Tongue (tissue), 2 donors: ENCODE data around the gene CAPN15. TPM values are rescaled to one million over a fixed set of nuclear protein-coding genes. Genes with fewer than 3 reads are reported as not detected.
"Not testable (repeated sequence)": the region's sequence is repeated elsewhere in the genome, so short reads cannot be mapped to it uniquely, and the experiment has no call there.

Experiments used
- DNase-seq: peaks from one replicate; pipeline ENCODE4 v3.0.0-alpha.2; 2015
- total RNA-seq: library from RNA; depleted of rRNA; stranded (reverse); fragments of >200 nt; gene quantifications from one replicate; pipeline ENCODE4 v1.2.3, GENCODE V29; 2014

CAPN15 gene
- total RNA-seq, 1 donor from 2014 or later, result 23.7 TPM

DNA sequence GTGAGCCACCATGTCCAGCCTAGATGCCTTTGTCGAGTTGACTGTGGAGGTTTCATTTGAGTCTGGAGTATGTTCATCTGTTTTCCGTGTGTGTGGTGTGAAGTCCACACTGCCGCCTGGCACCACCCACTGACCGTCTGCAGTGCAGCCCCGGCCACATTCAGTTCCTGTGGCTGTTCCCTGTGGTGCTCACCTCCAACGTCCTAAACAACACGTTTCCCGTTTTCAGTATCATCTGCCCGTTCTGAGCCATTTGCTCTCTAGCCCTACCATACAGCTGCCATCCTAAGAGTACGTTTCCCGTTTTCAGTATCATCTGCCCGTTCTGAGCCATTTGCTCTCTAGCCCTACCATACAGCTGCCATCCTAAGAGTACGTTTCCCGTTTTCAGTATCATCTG, 20.0 kb upstream of the CAPN15 start:
- not testable (repeated sequence) for DNase-seq

GRCh38 chr16:507996-508395, 19.5 kb upstream of the CAPN15 start:
- DNase-seq, result no peak

DNA sequence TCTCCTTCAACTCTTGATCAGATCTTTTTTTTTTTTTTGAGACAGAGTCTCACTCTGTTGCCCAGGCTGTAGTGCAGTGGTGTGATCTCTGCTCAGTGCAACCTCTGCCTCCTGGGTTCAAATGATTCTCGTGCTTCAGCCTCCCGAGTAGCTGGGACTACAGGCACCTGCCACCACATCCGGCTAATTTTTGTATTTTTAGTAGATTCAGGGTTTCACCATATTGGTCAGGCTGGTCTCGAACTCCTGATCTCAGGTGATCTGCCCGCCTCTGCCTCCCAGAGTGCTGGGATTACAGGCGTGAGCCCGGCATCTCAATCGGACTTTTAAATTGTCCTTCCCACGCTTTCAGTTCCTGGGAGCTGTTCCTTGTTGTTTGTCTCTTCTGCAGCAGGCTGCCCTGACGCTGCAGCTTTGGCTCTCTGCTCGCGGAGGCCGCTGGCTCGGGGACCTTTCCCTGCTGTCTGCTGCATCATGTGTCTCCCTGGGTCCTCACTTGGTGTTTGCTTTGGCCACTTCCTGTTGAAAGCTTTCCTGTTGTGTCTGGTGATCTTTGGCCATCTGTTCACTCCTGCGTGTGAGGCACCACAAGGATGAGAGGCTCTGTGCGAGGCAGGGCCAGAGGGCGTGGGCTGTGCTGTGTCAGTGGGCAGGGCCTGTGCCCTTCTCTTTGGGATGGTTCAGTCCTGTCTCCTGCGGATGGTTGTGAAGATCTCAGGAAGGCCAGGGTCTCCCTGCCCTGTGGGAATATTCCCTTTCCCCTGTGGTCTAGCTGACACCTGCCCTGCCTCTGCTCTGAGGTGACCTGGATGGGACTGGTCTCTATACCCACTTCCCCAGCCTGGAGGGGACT, 18.4 kb upstream of the CAPN15 start:
- peak; percentile 19 for DNase-seq

DNA sequence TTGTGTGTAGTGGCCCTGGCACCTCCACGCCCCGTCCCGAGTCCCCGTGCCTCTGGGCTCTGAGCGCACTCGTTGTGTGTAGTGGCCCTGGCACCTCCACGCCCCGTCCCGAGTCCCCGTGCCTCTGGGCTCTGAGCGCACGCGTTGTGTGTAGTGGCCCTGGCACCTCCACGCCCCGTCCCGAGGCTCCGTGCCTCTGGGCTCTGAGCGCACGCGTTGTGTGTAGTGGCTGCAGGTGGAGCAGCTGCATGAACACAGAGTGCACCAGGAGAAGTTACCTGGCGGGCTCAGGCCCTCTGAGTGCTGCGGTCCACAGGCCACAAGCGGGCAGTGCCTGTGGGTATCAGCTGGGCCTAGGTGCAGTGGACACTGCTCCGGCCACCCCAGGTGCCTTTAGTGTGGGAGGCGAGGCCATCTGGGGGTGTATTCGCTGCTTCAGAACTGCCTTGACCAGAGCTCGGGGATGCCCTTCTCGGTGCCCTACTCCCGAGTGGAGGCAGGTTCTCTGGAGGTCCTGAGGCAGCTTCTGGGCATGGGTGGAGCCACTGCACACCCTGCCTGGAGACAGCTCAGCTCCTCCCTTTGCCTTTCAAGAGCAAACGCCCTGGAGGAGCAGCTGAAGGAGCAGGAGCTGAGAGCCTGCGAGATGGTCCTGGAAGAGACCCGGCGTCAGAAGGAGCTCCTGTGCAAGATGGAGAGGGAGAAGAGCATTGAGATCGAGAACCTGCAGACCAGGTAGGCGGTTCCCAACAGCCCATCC, 17.3 kb upstream of the CAPN15 start:
- DNase-seq, result no peak

DNA sequence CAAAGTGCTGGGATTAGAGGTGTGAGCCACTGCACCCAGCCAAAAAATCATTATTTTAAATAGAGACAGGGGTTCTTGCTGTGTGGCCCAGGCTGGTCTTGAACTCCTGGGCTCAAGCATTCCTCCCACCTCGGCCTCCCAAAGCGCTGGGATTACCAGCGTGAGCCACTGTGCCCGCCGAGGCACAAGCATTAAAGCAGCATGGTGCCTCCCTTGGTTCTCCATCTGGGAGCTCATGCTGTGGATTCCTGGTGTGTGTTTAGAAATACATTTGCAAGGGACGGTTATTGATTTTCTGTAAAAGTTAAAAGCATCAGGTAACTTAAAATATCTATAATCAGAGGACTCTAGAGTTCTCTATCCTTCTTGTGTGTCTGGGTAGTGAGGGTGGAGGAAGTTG, 14.7 kb upstream of the CAPN15 start:
- no peak for DNase-seq

GRCh38 chr16:513950-514349, 13.6 kb upstream of the CAPN15 start:
- DNase-seq, result no peak

DNA sequence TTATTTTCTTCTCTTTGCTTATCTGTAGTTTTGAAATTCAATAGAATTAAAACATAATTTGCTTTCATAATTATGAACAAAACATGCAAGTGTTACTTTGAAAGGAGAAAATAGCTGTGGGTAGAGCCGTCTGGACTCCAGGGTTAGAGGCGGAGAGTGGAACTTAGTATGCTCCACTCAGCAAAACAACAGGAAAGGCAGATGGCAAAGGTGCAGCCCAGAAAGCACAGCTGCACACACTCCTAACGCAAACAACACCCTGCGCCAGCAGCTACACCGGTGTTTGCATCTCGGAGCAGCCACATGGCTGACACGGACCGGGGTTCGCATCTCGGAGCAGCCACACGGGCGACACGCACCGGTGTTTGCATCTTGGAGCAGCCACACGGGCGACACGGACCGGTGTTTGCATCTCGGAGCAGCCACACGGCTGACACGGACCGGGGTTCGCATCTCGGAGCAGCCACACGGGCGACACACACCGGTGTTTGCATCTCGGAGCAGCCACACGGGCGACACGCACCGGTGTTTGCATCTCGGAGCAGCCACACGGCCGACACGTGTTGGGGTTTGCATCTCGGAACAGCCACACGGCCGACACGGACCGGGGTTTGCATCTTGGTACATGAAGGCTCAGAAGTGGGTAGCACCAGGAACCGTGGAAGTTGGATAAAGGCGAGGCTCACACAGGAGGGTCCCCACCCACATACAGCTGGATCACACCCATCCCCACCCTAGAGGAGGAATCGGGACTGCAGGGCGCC, 12.2 kb upstream of the CAPN15 start:
- no peak for DNase-seq

DNA sequence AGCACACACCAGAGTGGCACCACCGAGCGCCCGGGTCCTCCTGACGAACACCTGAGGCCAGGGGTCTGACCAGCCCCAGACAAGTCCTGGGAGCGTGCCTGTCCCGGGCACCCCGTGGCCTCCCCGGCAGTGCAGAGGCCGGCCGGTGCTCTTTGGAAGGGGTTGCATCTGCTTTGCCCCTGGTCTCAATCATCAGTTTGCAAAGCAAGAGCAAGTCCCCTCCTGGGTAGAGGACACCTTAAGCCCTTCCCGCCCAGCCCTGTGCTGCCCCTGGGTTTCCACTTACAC, 11.6 kb upstream of the CAPN15 start:
- no peak for DNase-seq

GRCh38 chr16:516301-516700, 11.2 kb upstream of the CAPN15 start:
- no peak for DNase-seq

DNA sequence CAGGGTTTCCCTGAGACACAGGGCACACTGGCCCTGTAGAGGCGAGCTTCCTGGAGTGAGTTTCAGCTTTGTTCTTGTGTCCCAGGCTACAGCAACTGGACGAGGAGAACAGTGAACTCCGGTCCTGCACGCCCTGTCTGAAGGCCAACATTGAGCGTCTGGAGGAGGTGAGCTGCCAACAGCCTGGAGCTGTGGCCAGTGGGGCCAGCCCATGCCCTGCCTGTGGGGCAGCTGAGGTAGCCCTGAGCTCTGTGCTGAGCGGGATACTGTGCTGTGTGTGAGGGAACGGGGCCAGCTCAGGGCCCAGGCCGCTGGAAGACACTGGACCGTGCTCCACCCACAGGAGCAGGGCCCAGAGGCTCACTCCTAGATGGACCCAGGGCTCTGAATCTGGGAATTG, 8.7 kb upstream of the CAPN15 start:
- DNase-seq, result no peak

GRCh38 chr16:519425-519824, 8.1 kb upstream of the CAPN15 start:
- DNase-seq, result no peak

GRCh38 chr16:519841-520687, 7.4 kb upstream of the CAPN15 start:
- DNase-seq, result no peak

DNA sequence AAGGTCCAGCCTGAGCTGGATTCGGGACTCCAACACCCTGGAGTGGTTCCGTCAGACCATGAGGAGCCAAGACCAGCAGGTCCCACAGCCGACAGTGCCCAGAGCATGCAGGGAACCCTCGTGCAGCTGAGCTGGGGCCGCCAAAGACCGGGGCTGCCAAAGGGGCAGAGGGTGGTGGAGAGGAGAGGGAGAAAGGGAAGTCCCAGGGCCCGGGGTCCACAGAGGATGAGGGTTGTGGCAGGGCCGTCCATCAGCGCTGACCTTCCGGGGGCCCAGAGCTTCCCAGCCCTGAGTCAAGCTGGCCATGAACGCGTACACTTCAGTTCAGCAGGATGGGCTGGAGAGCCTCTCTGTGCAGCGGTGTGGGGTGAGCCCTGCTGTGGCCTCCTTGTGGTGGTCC, 6.7 kb upstream of the CAPN15 start:
- no peak for DNase-seq

DNA sequence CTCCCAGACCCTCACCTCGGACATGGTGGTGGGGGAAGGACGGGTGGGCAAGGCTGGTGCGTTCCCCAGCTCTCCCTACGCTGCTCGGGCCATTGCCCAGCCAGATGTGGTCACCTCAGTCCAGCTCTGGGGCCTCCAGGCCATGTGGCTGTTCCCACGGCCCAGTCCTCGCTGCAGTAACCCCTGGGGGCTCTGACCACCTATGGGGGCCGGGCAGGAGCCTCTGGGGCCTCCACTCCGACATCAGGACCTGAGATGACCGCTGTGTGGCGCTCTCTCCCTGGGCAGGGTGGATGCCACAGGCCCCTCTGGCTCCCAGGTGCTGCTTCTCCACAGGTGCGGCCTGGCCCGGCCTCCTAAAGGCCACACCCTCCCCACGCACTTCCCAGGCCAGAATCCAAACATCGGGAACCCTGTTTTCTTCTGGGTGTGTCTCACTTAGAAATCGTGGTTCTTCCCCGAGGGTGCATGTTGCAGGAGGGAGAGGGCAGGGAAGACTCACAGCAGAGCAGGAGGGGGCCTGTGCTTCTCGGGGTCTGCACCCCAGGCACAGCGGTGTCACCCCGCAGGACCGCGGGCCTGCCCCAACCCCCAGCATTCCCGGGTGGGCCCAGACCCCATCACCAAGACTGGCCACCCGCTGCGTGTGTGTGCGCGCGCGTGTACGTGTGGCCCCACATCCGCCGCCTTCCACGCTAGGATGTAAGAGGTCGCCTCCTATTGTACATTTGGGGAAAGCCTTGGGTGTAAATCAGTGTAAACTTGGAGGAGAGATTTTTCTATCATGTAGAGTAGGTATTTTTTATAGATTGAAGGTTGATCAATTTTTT, 5.9 kb upstream of the CAPN15 start:
- DNase-seq, result no peak

DNA sequence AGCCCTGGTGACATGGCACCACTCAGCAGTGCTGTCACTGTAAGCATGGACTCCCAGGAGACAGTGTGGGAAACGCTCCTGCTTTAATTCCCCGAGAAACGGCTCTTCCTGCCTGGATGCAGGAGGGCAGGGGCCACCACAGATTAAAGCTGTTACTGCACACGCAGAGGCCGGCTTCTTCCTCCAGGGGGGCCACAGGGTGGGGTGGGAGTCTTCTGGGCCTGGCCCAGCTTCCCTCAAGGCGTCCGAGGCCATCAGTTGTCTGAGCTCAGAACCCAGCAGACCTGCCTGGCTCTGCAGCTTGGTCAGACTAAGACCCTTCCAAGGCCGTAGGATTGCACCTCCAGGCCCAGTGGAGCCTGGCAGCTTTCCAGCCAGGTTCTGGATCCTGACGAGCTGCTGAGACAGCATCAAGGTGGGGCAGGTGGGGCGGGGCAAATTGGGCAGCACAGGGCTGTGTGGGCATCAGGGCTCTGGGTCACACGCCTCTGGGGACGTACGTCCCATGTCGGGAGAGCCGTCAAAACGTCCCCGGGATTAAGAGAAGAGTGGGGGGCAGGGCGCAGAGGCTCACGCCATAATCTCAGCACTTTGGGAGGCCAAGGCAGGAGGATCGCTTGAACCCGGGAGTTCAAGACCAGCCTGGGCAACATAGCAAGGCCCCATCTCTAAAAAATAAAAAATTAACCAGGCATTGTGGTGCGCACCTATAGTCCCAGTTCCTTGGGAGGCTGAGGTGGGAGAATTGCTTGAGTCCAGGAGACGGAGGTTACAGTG, 5.0 kb upstream of the CAPN15 start:
- DNase-seq, result no peak

DNA sequence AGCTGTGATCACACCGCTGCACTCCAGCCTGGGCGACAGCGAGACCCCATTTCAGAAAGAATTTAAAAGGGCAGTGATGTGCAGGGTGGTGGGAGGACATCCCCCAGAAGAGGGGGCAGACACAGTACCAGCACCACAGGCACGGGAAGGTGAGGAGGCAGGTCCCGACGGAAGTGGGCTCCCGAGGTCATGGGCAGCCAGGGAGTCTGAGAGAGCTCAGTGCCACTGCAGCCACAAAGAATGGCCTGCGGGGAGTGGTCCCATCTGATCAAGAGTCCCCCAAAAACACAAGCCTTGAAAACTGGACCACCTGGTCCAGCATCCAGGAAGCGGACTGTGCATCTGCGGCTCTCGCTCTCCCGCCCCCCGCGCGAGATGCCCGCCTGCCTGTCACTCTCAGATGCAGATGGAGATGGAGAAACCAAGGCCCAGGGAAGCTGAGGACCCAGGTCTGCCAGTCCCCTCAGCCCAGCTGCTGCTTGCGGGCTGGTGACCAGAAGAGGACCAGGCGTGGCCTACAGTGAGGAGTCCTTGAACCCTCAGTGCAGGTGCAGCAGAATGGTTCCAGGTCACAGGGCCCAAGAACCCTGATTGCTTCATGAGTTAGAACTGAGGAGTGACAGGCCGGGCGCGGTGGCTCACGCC, 4.3 kb upstream of the CAPN15 start:
- no peak for DNase-seq

- DNase-seq, result no peak
Measured at GRCh38 chr16:524274-525040, 3.1 kb upstream of the CAPN15 start.

DNA sequence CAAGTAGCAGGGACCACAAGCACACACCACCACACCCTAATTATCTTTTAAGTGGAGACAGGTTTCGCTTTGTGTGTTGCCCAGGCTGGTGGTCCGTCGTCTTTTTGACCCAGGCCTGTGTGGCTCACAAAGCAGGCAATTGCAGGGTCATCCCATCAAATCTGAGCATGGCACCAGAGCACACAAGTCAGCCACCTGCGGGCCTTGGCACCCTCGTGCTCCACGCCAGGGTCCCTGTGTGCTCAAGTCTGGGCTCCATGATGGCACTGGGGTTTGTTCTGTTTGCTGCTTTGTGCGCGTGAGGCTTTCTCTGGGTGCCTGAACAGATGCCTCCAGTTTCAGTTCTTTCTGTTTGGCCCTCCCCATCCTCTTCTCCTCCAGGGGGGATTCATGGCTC, 2.4 kb upstream of the CAPN15 start:
- no peak for DNase-seq

GRCh38 chr16:525520-526180, 1.9 kb upstream of the CAPN15 start:
- DNase-seq, result no peak
